HepG2 (cell line): ENCODE measurements around the gene FALEC. TPM values are rescaled to one million over a fixed set of nuclear protein-coding genes. Genes with fewer than 3 reads are reported as not detected.

Experiments used
- ATAC-seq: fragments of 200-7000 bp; cut with Tn5 transposase; 3 replicates; pipeline ENCODE4 v1.9.1; 2020; ENCODE audit warnings: mild to moderate bottlenecking, moderate library complexity
- BruUV-seq: library from RNA; stranded (reverse); fragments of 400-500 nt; replicated peaks from 2 replicates; lab custom pipeline; 2021; lab: Mats Ljungman, UMichigan
- CTCF ChIA-PET: fragments of 300-600 bp; formaldehyde crosslinking; extraction: SDS; loops from one replicate; lab custom pipeline; 2021; ENCODE audit warnings: low total read pairs, inconsistent platforms, low intra/inter-chr PET ratio; lab: Yijun Ruan, JAX
- POLR2A ChIA-PET: fragments of 350-600 bp; sonication (Branson Sonifier 250); formaldehyde crosslinking; loops from one replicate; lab custom pipeline; 2020; ENCODE audit warnings: antibody characterized with exemption, inconsistent platforms; lab: Yijun Ruan, JAX
- DNase-seq: peaks from one replicate; pipeline ENCODE4 v3.0.0-alpha.2; 2015; ENCODE audit warnings: low spot score
- FAIRE-seq: peaks from 3 replicates; lab custom pipeline; 2011; peaks lifted over from hg19 to GRCh38; lab: Jason Lieb, UNC
- H2AFZ ChIP-seq: one replicate; pipeline ENCODE4 v1.6.1; 2011; ENCODE audit warnings: low read length, inconsistent platforms
- H3K27ac ChIP-seq: fragments of 300-600 bp; 3 replicates; pipeline ENCODE4 v1.8.0; 2011; ENCODE audit warnings: mixed run types, mild to moderate bottlenecking, mixed read lengths, low read length, inconsistent platforms; ENCODE audit not compliant: insufficient read depth; ENCODE audit errors: extremely low read length
- H3K27me3 ChIP-seq, 2 experiments: fragments of 200-600 bp in 1 of 2; 2 replicates in 1 of 2; 3 replicates in 1 of 2; pipeline versions ENCODE4 v1.6.0 to v1.8.0; 2011; ENCODE audit warnings: low read length in 2 of 2, mild to moderate bottlenecking in 2 of 2, moderate library complexity in 2 of 2, inconsistent platforms in 1 of 2; ENCODE audit not compliant: insufficient read depth in 2 of 2, control insufficient read depth in 1 of 2
- H3K36me3 ChIP-seq, 2 experiments: fragments of 200-600 bp in 1 of 2; replicated peaks in 1 of 2; 2 replicates in 1 of 2; 3 replicates in 1 of 2; pipeline versions ENCODE4 v1.5.1 to v1.8.0; 2011; ENCODE audit warnings: low read length in 2 of 2, inconsistent platforms in 1 of 2; ENCODE audit not compliant: insufficient read depth in 2 of 2, control insufficient read depth in 1 of 2
- H3K4me1 ChIP-seq: 2 replicates; pipeline ENCODE4 v1.5.1; 2012; ENCODE audit warnings: low read length, inconsistent platforms; ENCODE audit not compliant: insufficient read depth
- H3K4me2 ChIP-seq: 2 replicates; pipeline ENCODE4 v1.6.0; 2011; ENCODE audit warnings: low read depth, low read length, inconsistent platforms
- H3K4me3 ChIP-seq, 3 experiments: fragments of 200-600 bp in 1 of 3; sonication (generic), shearing (Covaris generic) in 1 of 3; replicated peaks in 1 of 3; 2 replicates each; pipeline ENCODE4 v1.5.1; 2011 to 2016; ENCODE audit warnings: low read length in 3 of 3, inconsistent platforms in 2 of 3, low read depth in 2 of 3, mild to moderate bottlenecking in 2 of 3, control low read depth in 1 of 3, mixed read lengths in 1 of 3; ENCODE audit not compliant: insufficient read depth in 1 of 3
- H3K79me2 ChIP-seq: one replicate; pipeline ENCODE4 v1.6.1; 2011; ENCODE audit warnings: low read length, inconsistent platforms; ENCODE audit not compliant: insufficient read depth
- H3K9ac ChIP-seq: 2 replicates; pipeline ENCODE4 v1.6.0; 2011; ENCODE audit warnings: mild to moderate bottlenecking, low read depth, low read length, inconsistent platforms; ENCODE audit not compliant: insufficient read depth
- H3K9me3 ChIP-seq: 2 replicates; pipeline ENCODE4 v1.5.1; 2012; ENCODE audit warnings: mild to moderate bottlenecking, low read length
- H4K20me1 ChIP-seq: 2 replicates; pipeline ENCODE4 v1.6.0; 2011; ENCODE audit warnings: inconsistent platforms, mild to moderate bottlenecking, low read length, moderate library complexity; ENCODE audit not compliant: insufficient read depth
- BCL6 ChIP-seq: IDR thresholded peaks from 2 replicates; pipeline ENCODE4 v1.6.1; 2016; ENCODE audit warnings: missing genetic modification reagents, missing compliant biosample characterization
- HHEX ChIP-seq: IDR thresholded peaks from 2 replicates; pipeline ENCODE4 v1.6.1; 2016; ENCODE audit warnings: control low read depth
- KAT8 ChIP-seq: IDR thresholded peaks from 2 replicates; pipeline ENCODE4 v1.6.1; 2016; ENCODE audit warnings: missing genetic modification reagents, missing compliant biosample characterization
- KDM2A ChIP-seq: sonication (generic); formaldehyde crosslinking; IDR thresholded peaks from 2 replicates; pipeline ENCODE4 v1.4.0; 2020; ENCODE audit warnings: low read depth, missing genetic modification reagents, borderline replicate concordance
- SSRP1 ChIP-seq: IDR thresholded peaks from 2 replicates; pipeline ENCODE4 v1.6.1; 2016; ENCODE audit warnings: control low read depth
- ZFX ChIP-seq: sonication (generic); formaldehyde crosslinking; IDR thresholded peaks from 2 replicates; pipeline ENCODE4 v1.4.0; 2020; ENCODE audit warnings: mild to moderate bottlenecking, low read depth, missing genetic modification reagents, moderate library complexity
- ZNF337 ChIP-seq: sonication (generic); formaldehyde crosslinking; IDR thresholded peaks from 2 replicates; pipeline ENCODE4 v1.5.1; 2020; ENCODE audit warnings: missing genetic modification reagents, low read depth, mild to moderate bottlenecking, borderline replicate concordance
- ZNF749 ChIP-seq: sonication (generic); formaldehyde crosslinking; IDR thresholded peaks from 2 replicates; pipeline ENCODE4 v1.8.0; 2022; ENCODE audit warnings: mild to moderate bottlenecking, missing genetic modification reagents, moderate library complexity, borderline replicate concordance
- ZXDC ChIP-seq: sonication (generic); formaldehyde crosslinking; IDR thresholded peaks from 2 replicates; pipeline ENCODE4 v1.5.0; 2020; ENCODE audit warnings: mild to moderate bottlenecking, missing genetic modification reagents
- WGBS: methylation state at CpG from one replicate; pipeline ENCODE4 v1.1.6; 2017; ENCODE audit warnings: low lambda C conversion rate; 5-methylcytosine and 5-hydroxymethylcytosine counted together
- in situ Hi-C: cut with HindIII; loops from 2 replicates; pipeline ENCODE4 v1.10.0; 2017; ENCODE audit warnings: low pct_unique_long_range_greater_than_20kb; ENCODE audit not compliant: extremely low pct_ligation_motif_present
- intact Hi-C: fragments of 100-400 bp; cut with micrococcal nuclease; formaldehyde crosslinking; loops from one replicate; pipeline ENCODE4 v1.10.0; 2022; ENCODE audit not compliant: unreplicated experiment
- polyA plus RNA-seq, 8 experiments: library from polyadenylated mRNA; depleted of rRNA in 3 of 8; stranded (reverse) in 7 of 8; unstranded in 1 of 8; fragments of >200 nt; fragmentation: Illumina TruSeq in 4 of 8; extraction: Trizol in 4 of 8; gene quantifications; 2 replicates each; pipeline versions ENCODE4 v1.2.1 to v1.2.3, GENCODE V29; 2011 to 2016; ENCODE audit warnings: low read depth in 4 of 8, missing spikeins in 1 of 8, mixed read lengths in 1 of 8; ENCODE audit not compliant: insufficient read depth in 1 of 8
- total RNA-seq, 5 experiments: library from RNA; depleted of rRNA; stranded (reverse); fragments of >200 nt; fragmentation: Illumina TruSeq; extraction: Trizol; gene quantifications; 2 replicates each; pipeline ENCODE4 v1.2.3, GENCODE V29; 2016; ENCODE audit warnings: low read depth in 1 of 5
- TF ChIP-seq, protein P1 (sequence below), 2 experiments: sonication (generic) in 1 of 2; formaldehyde crosslinking in 1 of 2; IDR thresholded peaks; 2 replicates each; pipeline versions ENCODE4 v1.4.0 to v1.6.1; 2016 to 2020; ENCODE audit warnings: borderline replicate concordance in 1 of 2, low read depth in 1 of 2, mild to moderate bottlenecking in 1 of 2, missing genetic modification reagents in 1 of 2
- TF ChIP-seq, protein P2 (sequence below): sonication (generic); formaldehyde crosslinking; IDR thresholded peaks from 2 replicates; pipeline ENCODE4 v1.9.0; 2021; ENCODE audit warnings: missing genetic modification reagents, borderline replicate concordance

Gene FALEC
- total and polyA plus RNA-seq, 2 of the 13 experiments (the other 11 are each of a cell fraction or from before 2014, with no cell fraction given): 0.33 to 0.71 TPM

DNA sequence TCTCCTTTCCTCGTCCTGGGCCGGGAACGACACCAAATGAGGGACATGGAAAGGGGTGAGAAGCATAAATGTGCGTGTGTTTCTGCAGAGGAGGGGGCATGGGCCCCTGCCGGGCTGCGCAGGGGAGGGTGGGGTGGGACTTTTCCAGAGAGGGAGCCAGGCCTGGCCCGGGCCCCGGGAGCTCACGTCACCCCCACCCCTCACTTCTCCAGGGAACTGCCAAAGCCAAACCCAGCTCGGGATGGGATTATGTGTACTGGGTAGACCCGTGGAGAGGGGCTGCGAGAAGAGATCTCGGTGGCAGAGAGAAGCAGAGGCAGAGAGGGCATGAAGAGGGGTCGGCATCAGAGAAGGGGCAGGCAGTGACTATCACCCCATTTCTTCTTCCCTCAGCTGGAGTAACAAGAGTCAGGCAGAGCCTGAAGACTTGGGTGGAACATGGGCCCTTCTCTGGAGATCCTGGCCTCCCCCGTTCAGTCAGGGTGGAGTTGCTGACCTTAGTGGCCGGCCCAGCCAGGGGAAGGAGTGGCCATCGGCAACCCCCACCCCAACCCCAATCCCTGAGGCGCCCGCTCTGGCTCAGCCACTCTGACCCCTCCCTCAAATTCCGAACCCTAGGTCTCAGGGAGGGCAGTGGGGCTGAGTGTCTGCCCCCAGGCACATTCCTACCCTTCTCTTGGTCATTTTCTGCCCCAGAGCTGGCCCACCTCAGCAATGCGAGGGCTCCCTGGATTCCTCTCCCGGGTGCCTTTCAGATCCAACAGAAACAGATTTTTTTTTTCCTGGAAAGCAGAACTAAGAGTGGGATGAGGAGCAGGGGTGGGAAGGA is 34.9 kb downstream of the FALEC start:
- Histone ChIP-seq H3K9ac (peak overlapping the region; percentile 66), H2AFZ (no peak overlapping the region), H3K36me3 (no peaks in the 10 kb centered on the region), H3K27ac (peak overlapping the region; percentile 46), H3K79me2 (no peaks in the 10 kb centered on the region), H3K27me3 (no peaks in the 10 kb centered on the region; a peak in 1 of 5 replicates), H3K4me3 (peak overlapping the region; percentile 60 to 83 (median 63)), H3K9me3 (no peaks in the 10 kb centered on the region), H4K20me1 (no peaks in the 10 kb centered on the region), H3K4me2 (peak overlapping the region; percentile 100), H3K4me1 (peaks cover 59% of the 10 kb centered on the region)
- DNase-seq (no peak), ATAC-seq (peak; percentile 4), FAIRE-seq (no peak)
- intact Hi-C loops (loop anchor here (10.0 kb wide), 1 partner anchor 296 kb away; the partner anchor contains the start of gene CA14), in situ Hi-C loops (loop anchor here (5.0 kb wide), 1 partner anchor 83 kb away; no protein-coding TSS in a partner anchor)
- ChIA-PET POLR2A (interaction anchor here (0.6 to 6.9 kb wide), 7 partner anchors 11 to 79 kb away, joined by 3 to 88 read pairs (median 6); partner anchors contain the start of genes ENSA and TARS2), CTCF (no interaction called here)
- no TSS peak for BruUV-seq
- TF ChIP-seq ZXDC (CRISPR knock-in tag) (0 out of 2 replicates have a peak, but pooled peaks have one; percentile 32), ZNF749 (CRISPR knock-in tag) (no peak), ZNF337 (CRISPR knock-in tag) (no peak), KDM2A (CRISPR knock-in tag) (0 out of 2 replicates have a peak, but pooled peaks have one; percentile 5), HHEX (CRISPR knock-in tag) (no peak), BCL6 (CRISPR knock-in tag) (peak; percentile 76), ZFX (CRISPR knock-in tag) (peak; percentile 4; the same call in 1 of the 2 replicates), SSRP1 (CRISPR knock-in tag) (0 out of 2 replicates have a peak, but pooled peaks have one; percentile 18), KAT8 (CRISPR knock-in tag) (no peak)
- TF ChIP-seq, protein P1, sequence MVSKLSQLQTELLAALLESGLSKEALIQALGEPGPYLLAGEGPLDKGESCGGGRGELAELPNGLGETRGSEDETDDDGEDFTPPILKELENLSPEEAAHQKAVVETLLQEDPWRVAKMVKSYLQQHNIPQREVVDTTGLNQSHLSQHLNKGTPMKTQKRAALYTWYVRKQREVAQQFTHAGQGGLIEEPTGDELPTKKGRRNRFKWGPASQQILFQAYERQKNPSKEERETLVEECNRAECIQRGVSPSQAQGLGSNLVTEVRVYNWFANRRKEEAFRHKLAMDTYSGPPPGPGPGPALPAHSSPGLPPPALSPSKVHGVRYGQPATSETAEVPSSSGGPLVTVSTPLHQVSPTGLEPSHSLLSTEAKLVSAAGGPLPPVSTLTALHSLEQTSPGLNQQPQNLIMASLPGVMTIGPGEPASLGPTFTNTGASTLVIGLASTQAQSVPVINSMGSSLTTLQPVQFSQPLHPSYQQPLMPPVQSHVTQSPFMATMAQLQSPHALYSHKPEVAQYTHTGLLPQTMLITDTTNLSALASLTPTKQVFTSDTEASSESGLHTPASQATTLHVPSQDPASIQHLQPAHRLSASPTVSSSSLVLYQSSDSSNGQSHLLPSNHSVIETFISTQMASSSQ (IDR thresholded peaks at IDR 0.05; ENCODE audit: low read depth): no peak
- TF ChIP-seq, protein P1 (CRISPR knock-in tag; IDR thresholded peaks at IDR 0.05; ENCODE audit: borderline replicate concordance): 0 out of 2 replicates have a peak, but pooled peaks have one; percentile 8
- TF ChIP-seq, protein P2, sequence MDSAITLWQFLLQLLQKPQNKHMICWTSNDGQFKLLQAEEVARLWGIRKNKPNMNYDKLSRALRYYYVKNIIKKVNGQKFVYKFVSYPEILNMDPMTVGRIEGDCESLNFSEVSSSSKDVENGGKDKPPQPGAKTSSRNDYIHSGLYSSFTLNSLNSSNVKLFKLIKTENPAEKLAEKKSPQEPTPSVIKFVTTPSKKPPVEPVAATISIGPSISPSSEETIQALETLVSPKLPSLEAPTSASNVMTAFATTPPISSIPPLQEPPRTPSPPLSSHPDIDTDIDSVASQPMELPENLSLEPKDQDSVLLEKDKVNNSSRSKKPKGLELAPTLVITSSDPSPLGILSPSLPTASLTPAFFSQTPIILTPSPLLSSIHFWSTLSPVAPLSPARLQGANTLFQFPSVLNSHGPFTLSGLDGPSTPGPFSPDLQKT (CRISPR knock-in tag): no peak
- 17% methylated on average over 9 of the region's 22 CpGs for WGBS
